ENCODE results near the gene KRTAP20-2.

Gene KRTAP20-2

GRCh38 chr21:30634906-30635305 lies at the start of gene KRTAP20-2:
Gene KRTAP20-2, plus strand, starts transcription at chr21:30635206. Its CDS starts 58 bp downstream, at chr21:30635264.
- H3K9me3 ChIP-seq (ENCODE audit: control insufficient read depth, insufficient read depth, low read length), result no peaks in the 10 kb centered on the region
- H3K9ac ChIP-seq (ENCODE audit: low read depth, low read length), result no peak within 1 kb of the TSS
- H3K4me1 ChIP-seq (ENCODE audit: insufficient read depth, low read length), result no peaks in the 10 kb centered on the region
- no peaks in the 10 kb centered on the region for H3K36me3 ChIP-seq (ENCODE audit: insufficient read depth, low read length)

DNA sequence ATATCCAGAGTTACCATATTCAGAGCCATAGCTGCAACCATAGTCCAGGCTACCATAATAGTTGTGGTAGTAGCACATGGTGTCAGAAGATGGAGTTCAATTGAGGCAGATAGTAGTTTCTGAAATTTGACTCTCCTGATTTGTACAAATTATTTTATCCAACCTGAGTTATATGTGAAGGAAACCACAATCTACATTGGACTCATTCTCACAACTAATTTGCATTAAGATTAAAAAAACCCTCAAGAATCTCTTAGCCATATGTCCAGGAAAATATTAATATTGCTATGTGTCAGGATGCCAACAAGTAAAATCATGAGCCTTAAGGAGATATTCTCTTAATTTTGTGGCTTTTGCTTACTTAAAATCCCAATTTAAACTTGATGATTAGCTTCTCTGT lies 44.7 kb upstream of the KRTAP20-2 start, which contains the start of gene KRTAP22-2:
Gene KRTAP22-2 (minus strand): TSS at position 101 of the 400 bp plus-strand sequence.
- Histone ChIP-seq H3K4me1 (ENCODE audit: insufficient read depth, low read length) (no peaks in the 10 kb centered on the region), H3K9ac (ENCODE audit: low read depth, low read length) (no peak within 1 kb of the TSS), H3K36me3 (ENCODE audit: insufficient read depth, low read length) (no peaks in the 10 kb centered on the region), H3K9me3 (ENCODE audit: control insufficient read depth, insufficient read depth, low read length) (no peaks in the 10 kb centered on the region)

DNA sequence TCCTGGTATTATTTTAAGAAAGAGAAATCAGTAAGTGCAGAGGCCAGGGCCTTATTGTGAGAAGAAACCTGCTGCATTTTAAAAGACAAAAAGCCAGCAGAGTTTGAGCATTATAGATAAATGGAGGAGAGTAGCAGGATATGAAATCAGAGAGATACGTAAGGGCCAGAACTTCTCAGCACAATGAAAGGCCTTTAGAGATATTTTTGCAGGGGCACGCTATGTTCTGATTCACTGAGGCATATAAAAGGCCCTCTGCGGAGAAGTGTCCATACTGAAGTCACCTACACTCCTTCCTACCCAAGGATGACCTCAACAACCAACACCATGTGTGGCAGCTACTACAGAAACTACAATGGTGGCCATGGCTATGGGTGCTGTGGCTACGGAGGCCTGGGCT lies 42.9 kb upstream of the KRTAP20-2 start, which contains the start of gene KRTAP6-3:
Gene KRTAP6-3 (plus strand): TSS at position 301 of the 400 bp plus-strand sequence. CDS start 6 bp downstream, at position 307.
- Histone ChIP-seq H3K36me3 (ENCODE audit: insufficient read depth, low read length) (no peaks in the 10 kb centered on the region), H3K9ac (ENCODE audit: low read depth, low read length) (no peak within 1 kb of the TSS), H3K4me1 (ENCODE audit: insufficient read depth, low read length) (no peaks in the 10 kb centered on the region), H3K9me3 (ENCODE audit: control insufficient read depth, insufficient read depth, low read length) (no peaks in the 10 kb centered on the region)

DNA sequence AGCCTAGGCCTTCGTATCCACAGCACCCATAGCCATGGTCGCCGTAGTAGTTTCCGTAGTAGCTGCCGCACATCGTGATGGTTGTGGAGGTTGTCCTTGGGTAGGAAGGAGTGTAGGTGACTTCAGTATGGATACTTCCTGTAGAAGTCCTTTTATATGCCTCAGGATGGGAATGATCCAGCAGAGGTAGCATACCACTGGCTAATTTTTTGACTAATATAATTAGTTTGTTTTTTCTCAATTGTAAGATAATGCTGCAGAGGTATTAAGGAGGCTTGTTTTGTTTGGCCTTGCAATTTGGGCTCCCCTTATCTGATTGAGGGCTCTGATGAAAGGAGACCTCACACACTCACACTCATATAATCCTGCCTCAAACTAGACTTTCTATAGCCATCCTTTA lies 36.2 kb upstream of the KRTAP20-2 start, which contains the start of gene KRTAP6-2:
Gene KRTAP6-2 (minus strand): TSS at position 101 of the 400 bp plus-strand sequence. CDS start 28 bp downstream, at position 73.
- H3K9me3 ChIP-seq (ENCODE audit: control insufficient read depth, insufficient read depth, low read length), result no peaks in the 10 kb centered on the region
- H3K9ac ChIP-seq (ENCODE audit: low read depth, low read length), result no peak within 1 kb of the TSS
- no peaks in the 10 kb centered on the region for H3K4me1 ChIP-seq (ENCODE audit: insufficient read depth, low read length)
- no peaks in the 10 kb centered on the region for H3K36me3 ChIP-seq (ENCODE audit: insufficient read depth, low read length)

- H3K4me1 ChIP-seq (ENCODE audit: insufficient read depth, low read length), result no peaks in the 10 kb centered on the region
- no peaks in the 10 kb centered on the region for H3K36me3 ChIP-seq (ENCODE audit: insufficient read depth, low read length)
- no peak within 1 kb of the TSS for H3K9ac ChIP-seq (ENCODE audit: low read depth, low read length)
- H3K9me3 ChIP-seq (ENCODE audit: control insufficient read depth, insufficient read depth, low read length), result no peaks in the 10 kb centered on the region
Measured at GRCh38 chr21:30600787-30601186, 34.2 kb upstream of the KRTAP20-2 start, which contains the start of gene KRTAP22-1. Gene KRTAP22-1, plus strand, starts transcription at chr21:30601087.

- Histone ChIP-seq H3K9me3 (ENCODE audit: control insufficient read depth, insufficient read depth, low read length) (no peaks in the 10 kb centered on the region), H3K4me1 (ENCODE audit: insufficient read depth, low read length) (no peaks in the 10 kb centered on the region), H3K9ac (ENCODE audit: low read depth, low read length) (no peak overlapping the region), H3K36me3 (ENCODE audit: insufficient read depth, low read length) (no peaks in the 10 kb centered on the region)
Measured at GRCh38 chr21:30605968-30606367, 29.0 kb upstream of the KRTAP20-2 start.

DNA sequence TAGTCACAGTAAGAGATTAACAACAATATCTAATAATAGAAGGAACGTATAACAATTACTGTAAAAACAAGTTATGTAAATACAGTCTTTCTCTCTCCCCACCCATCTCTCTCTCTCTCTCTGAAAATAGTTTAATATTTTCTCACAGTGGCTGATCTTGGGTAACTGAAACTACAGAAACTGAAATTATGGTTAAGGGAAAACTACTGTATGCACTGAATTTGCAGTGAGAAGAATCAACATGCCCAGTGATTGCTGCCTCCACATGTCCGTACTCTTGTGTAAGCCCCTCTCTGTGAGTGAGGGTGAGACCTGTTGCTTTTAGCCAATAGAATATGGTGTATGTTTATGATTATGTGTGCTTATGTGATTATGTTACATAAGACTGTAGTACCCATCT lies 22.9 kb upstream of the KRTAP20-2 start:
- no peaks in the 10 kb centered on the region for H3K36me3 ChIP-seq (ENCODE audit: insufficient read depth, low read length)
- no peaks in the 10 kb centered on the region for H3K4me1 ChIP-seq (ENCODE audit: insufficient read depth, low read length)
- no peaks in the 10 kb centered on the region for H3K9me3 ChIP-seq (ENCODE audit: control insufficient read depth, insufficient read depth, low read length)
- H3K9ac ChIP-seq (ENCODE audit: low read depth, low read length), result no peak overlapping the region

DNA sequence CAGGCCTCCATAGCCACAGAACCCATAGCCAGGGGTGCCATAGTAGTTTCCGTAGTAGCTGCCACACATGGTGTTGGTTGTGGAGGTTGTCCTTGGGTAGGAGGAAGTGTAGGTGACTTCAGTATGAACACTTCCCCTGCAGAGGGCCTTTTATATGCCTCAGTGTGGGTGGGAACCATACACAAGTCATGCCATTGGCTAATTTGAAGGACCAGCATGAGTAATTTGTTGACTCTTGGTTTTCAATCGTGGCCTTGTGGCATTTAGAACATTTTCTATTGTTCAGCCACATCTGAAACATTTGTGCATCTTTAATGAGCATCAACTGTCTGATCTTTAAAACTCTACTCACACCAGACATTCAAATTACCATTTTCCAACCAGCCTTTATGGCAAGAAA lies 21.2 kb upstream of the KRTAP20-2 start, which contains the start of gene KRTAP6-1:
Gene KRTAP6-1 (minus strand): TSS at position 95 of the 400 bp plus-strand sequence. CDS start 26 bp downstream, at position 69.
- no peaks in the 10 kb centered on the region for H3K4me1 ChIP-seq (ENCODE audit: insufficient read depth, low read length)
- H3K9me3 ChIP-seq (ENCODE audit: control insufficient read depth, insufficient read depth, low read length), result no peaks in the 10 kb centered on the region
- no peak within 1 kb of the TSS for H3K9ac ChIP-seq (ENCODE audit: low read depth, low read length)
- H3K36me3 ChIP-seq (ENCODE audit: insufficient read depth, low read length), result no peaks in the 10 kb centered on the region

GRCh38 chr21:30615199-30615598 lies 19.8 kb upstream of the KRTAP20-2 start:
- no peak overlapping the region for H3K9ac ChIP-seq (ENCODE audit: low read depth, low read length)
- H3K36me3 ChIP-seq (ENCODE audit: insufficient read depth, low read length), result no peaks in the 10 kb centered on the region
- H3K4me1 ChIP-seq (ENCODE audit: insufficient read depth, low read length), result no peaks in the 10 kb centered on the region
- H3K9me3 ChIP-seq (ENCODE audit: control insufficient read depth, insufficient read depth, low read length), result no peaks in the 10 kb centered on the region

- no peak within 1 kb of the TSS for H3K9ac ChIP-seq (ENCODE audit: low read depth, low read length)
Measured at GRCh38 chr21:30616125-30616524, 18.9 kb upstream of the KRTAP20-2 start, which contains the start of gene KRTAP20-1. Gene KRTAP20-1, plus strand, starts transcription at chr21:30616425. Its CDS starts 30 bp downstream, at chr21:30616455.

GRCh38 chr21:30620080-30620479 lies 14.9 kb upstream of the KRTAP20-2 start:
- H3K36me3 ChIP-seq (ENCODE audit: insufficient read depth, low read length), result no peaks in the 10 kb centered on the region
- no peaks in the 10 kb centered on the region for H3K9me3 ChIP-seq (ENCODE audit: control insufficient read depth, insufficient read depth, low read length)
- H3K4me1 ChIP-seq (ENCODE audit: insufficient read depth, low read length), result no peaks in the 10 kb centered on the region
- no peak overlapping the region for H3K9ac ChIP-seq (ENCODE audit: low read depth, low read length)

More at GRCh38 chr21:30616125-30616524, 18.9 kb upstream of the KRTAP20-2 start, which contains the start of gene KRTAP20-1:
- H3K36me3 ChIP-seq (ENCODE audit: insufficient read depth, low read length), result no peaks in the 10 kb centered on the region
- H3K9me3 ChIP-seq (ENCODE audit: control insufficient read depth, insufficient read depth, low read length), result no peaks in the 10 kb centered on the region
- H3K4me1 ChIP-seq (ENCODE audit: insufficient read depth, low read length), result no peaks in the 10 kb centered on the region

GRCh38 chr21:30620522-30620921 lies 14.5 kb upstream of the KRTAP20-2 start, which contains the start of gene KRTAP20-4:
Gene KRTAP20-4, plus strand, starts transcription at chr21:30620627.
- no peaks in the 10 kb centered on the region for H3K36me3 ChIP-seq (ENCODE audit: insufficient read depth, low read length)
- no peak within 1 kb of the TSS for H3K9ac ChIP-seq (ENCODE audit: low read depth, low read length)
- no peaks in the 10 kb centered on the region for H3K4me1 ChIP-seq (ENCODE audit: insufficient read depth, low read length)
- H3K9me3 ChIP-seq (ENCODE audit: control insufficient read depth, insufficient read depth, low read length), result no peaks in the 10 kb centered on the region

GRCh38 chr21:30623362-30623761 lies 11.6 kb upstream of the KRTAP20-2 start:
- Histone ChIP-seq H3K9ac (ENCODE audit: low read depth, low read length) (no peak overlapping the region), H3K9me3 (ENCODE audit: control insufficient read depth, insufficient read depth, low read length) (no peaks in the 10 kb centered on the region), H3K4me1 (ENCODE audit: insufficient read depth, low read length) (no peaks in the 10 kb centered on the region), H3K36me3 (ENCODE audit: insufficient read depth, low read length) (no peaks in the 10 kb centered on the region)

DNA sequence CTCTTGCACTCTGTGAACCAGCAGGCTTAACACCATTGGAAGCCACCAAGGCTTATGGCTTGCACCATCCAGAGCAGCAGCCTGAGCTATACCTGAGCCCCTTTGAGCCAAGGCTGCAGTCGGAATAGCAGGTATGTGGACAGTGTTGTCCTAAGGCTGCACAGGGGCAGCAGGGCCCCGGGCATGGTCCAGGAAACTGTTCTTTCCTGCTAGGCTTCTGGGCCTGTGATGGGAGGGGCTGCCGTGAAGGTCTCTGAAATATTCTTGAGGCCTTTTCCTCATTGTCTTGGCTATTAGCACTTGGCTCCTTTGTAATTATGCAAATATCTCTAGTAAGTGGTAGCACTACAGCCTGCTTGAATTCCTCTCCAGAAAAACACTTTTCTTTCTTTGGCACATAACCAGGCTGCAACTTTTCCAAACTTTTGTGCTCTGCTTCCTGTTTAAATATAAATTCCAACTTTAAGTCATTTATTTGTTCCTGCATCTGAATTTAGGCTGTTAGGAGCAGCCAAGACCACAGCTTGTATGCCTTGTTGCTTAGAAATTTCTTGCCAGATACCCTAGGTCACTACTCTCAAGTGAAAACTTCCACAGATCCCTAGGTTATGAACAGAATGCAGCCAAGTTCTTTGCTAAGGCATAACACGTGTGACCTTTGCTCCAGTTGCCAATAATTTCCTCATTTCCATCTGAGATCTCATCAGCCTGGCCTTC lies 9.4 kb upstream of the KRTAP20-2 start:
- Histone ChIP-seq H3K9ac (ENCODE audit: low read depth, low read length) (no peak overlapping the region), H3K36me3 (ENCODE audit: insufficient read depth, low read length) (no peaks in the 10 kb centered on the region), H3K4me1 (ENCODE audit: insufficient read depth, low read length) (no peaks in the 10 kb centered on the region), H3K9me3 (ENCODE audit: control insufficient read depth, insufficient read depth, low read length) (no peaks in the 10 kb centered on the region)

DNA sequence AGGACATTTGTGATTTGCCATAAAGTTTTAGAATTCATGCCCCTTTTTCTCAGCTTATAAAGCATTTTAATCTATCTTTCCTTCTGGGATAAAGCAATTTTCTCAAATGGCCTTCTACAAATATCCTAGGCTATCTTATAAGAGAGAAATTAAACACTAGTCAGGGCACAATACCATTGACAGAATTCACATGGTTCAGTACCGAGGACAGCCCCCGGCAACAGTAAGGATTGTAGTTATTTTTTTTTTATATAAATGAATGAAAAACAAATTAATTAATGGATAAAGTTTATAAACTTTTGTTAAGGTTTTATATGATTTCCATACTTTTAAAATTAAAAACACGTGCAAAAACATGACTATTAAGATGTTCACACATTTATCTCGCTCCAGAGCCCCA lies 6.9 kb upstream of the KRTAP20-2 start:
- no peak overlapping the region for H3K9ac ChIP-seq (ENCODE audit: low read depth, low read length)
- H3K36me3 ChIP-seq (ENCODE audit: insufficient read depth, low read length), result no peaks in the 10 kb centered on the region
- H3K4me1 ChIP-seq (ENCODE audit: insufficient read depth, low read length), result no peaks in the 10 kb centered on the region
- no peaks in the 10 kb centered on the region for H3K9me3 ChIP-seq (ENCODE audit: control insufficient read depth, insufficient read depth, low read length)
